Astrocyte (in vitro differentiated cells and primary cell): ENCODE results near the gene FAM111B. TPM values are rescaled to one million over a fixed set of nuclear protein-coding genes. Genes with fewer than 3 reads are reported as not detected.

ENCODE experiments used
- DNase-seq: peaks from one replicate; pipeline ENCODE4 v3.0.0-alpha.2; 2010; ENCODE audit warnings: low read depth
- FAIRE-seq: peaks from 2 replicates; lab custom pipeline; 2011; peaks lifted over from hg19 to GRCh38; lab: Jason Lieb, UNC
- H2AFZ ChIP-seq: 2 replicates; pipeline ENCODE4 v1.6.0; 2012; ENCODE audit warnings: low read depth, low read length, inconsistent platforms
- H3K27ac ChIP-seq: 2 replicates; pipeline ENCODE4 v1.5.1; 2011; ENCODE audit warnings: low read depth, low read length, inconsistent platforms
- H3K27me3 ChIP-seq: 2 replicates; pipeline ENCODE4 v1.6.0; 2011; ENCODE audit warnings: low read length, inconsistent platforms; ENCODE audit not compliant: insufficient read depth
- H3K36me3 ChIP-seq: 2 replicates; pipeline ENCODE4 v1.5.1; 2011; ENCODE audit warnings: low read length, inconsistent platforms; ENCODE audit not compliant: insufficient read depth
- H3K4me1 ChIP-seq: 2 replicates; pipeline ENCODE4 v1.5.1; 2011; ENCODE audit warnings: low read length, inconsistent platforms; ENCODE audit not compliant: insufficient read depth
- H3K4me2 ChIP-seq: 2 replicates; pipeline ENCODE4 v1.6.0; 2012; ENCODE audit warnings: low read length, inconsistent platforms
- H3K4me3 ChIP-seq: 2 replicates; pipeline ENCODE4 v1.5.1; 2011; ENCODE audit warnings: low read depth, mild to moderate bottlenecking, low read length, inconsistent platforms; ENCODE audit not compliant: insufficient read depth
- H3K79me2 ChIP-seq: 2 replicates; pipeline ENCODE4 v1.6.0; 2012; ENCODE audit warnings: mild to moderate bottlenecking, low read length, inconsistent platforms; ENCODE audit not compliant: insufficient read depth
- H3K9ac ChIP-seq: 2 replicates; pipeline ENCODE4 v1.6.0; 2012; ENCODE audit warnings: mild to moderate bottlenecking, low read length, inconsistent platforms
- H3K9me3 ChIP-seq: 2 replicates; pipeline ENCODE4 v1.5.1; 2012; ENCODE audit warnings: low read depth, mild to moderate bottlenecking, low read length, inconsistent platforms; ENCODE audit not compliant: insufficient read depth
- H4K20me1 ChIP-seq: 2 replicates; pipeline ENCODE4 v1.6.0; 2012; ENCODE audit warnings: low read length, inconsistent platforms; ENCODE audit not compliant: insufficient read depth
- H3K27ac Mint-ChIP-seq: one replicate; pipeline ENCODE4 v1.8.0; 2021; ENCODE audit warnings: mild to moderate bottlenecking, mixed read lengths; ENCODE audit not compliant: unreplicated experiment
- H3K27me3 Mint-ChIP-seq: one replicate; pipeline ENCODE4 v1.8.0; 2021; ENCODE audit warnings: low read depth, mixed read lengths; ENCODE audit not compliant: unreplicated experiment
- H3K36me3 Mint-ChIP-seq: one replicate; pipeline ENCODE4 v1.8.0; 2021; ENCODE audit warnings: low read depth, mixed read lengths; ENCODE audit not compliant: unreplicated experiment
- H3K4me1 Mint-ChIP-seq: one replicate; pipeline ENCODE4 v1.8.0; 2021; ENCODE audit warnings: low read depth, mixed read lengths; ENCODE audit not compliant: unreplicated experiment
- H3K4me3 Mint-ChIP-seq: one replicate; pipeline ENCODE4 v1.8.0; 2021; ENCODE audit warnings: mild to moderate bottlenecking, moderate library complexity, mixed read lengths; ENCODE audit not compliant: unreplicated experiment
- H3K9me3 Mint-ChIP-seq: one replicate; pipeline ENCODE4 v1.8.0; 2021; ENCODE audit warnings: mild to moderate bottlenecking, mixed read lengths; ENCODE audit not compliant: unreplicated experiment
- EZH2 ChIP-seq: IDR thresholded peaks from 2 replicates; pipeline ENCODE4 v1.6.1; 2012; ENCODE audit warnings: mild to moderate bottlenecking, low read length, inconsistent platforms; ENCODE audit not compliant: insufficient read depth
- total RNA-seq: library from RNA; stranded (reverse); gene quantifications from 2 replicates; pipeline ENCODE4 v1.2.1, GENCODE V29; 2021
- TF ChIP-seq, protein P1 (sequence below): IDR thresholded peaks from 2 replicates; pipeline ENCODE4 v1.5.1; 2011; ENCODE audit warnings: low read depth, mild to moderate bottlenecking, inconsistent platforms, low read length, moderate library complexity; ENCODE audit not compliant: insufficient read depth

The FAM111B gene
- total RNA-seq, 1 donor from 2014 or later, result 0.95 TPM

DNA sequence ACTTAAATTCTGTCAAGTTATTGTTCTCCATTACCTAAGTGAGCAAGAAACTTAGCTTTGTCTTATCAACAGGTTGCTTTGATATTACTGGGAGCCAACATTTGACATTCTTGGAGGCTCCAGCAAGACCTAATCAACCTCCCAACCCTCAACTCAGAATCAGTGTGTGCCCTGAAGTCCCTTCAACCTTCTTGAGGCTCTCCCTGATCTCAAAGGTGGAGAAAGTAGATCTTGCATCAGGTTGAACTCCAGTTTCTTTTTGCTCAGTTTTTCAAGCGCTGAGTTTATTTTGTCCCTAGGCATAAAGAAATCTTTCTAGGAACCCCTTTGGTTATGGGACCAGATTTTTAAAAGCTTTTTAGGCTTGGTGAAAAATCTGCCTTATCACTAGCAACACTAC lies 37.1 kb downstream of the FAM111B start:
- no peaks in the 10 kb centered on the region for H4K20me1 ChIP-seq
- H3K27me3 ChIP-seq, result no peaks in the 10 kb centered on the region
- H3K4me1 ChIP-seq, result peaks cover 15% of the 10 kb centered on the region
- H3K27me3 Mint-ChIP-seq, result peaks cover 4% of the 10 kb centered on the region
- peaks cover 5% of the 10 kb centered on the region for H3K36me3 Mint-ChIP-seq
- H2AFZ ChIP-seq, result peak overlapping the region; percentile 64
- peak overlapping the region; percentile 69 for H3K9ac ChIP-seq
- H3K27ac Mint-ChIP-seq, result no peak overlapping the region
- H3K27ac ChIP-seq, result peak overlapping the region; percentile 15
- H3K79me2 ChIP-seq, result peaks cover 3% of the 10 kb centered on the region
- H3K9me3 ChIP-seq, result no peaks in the 10 kb centered on the region
- H3K36me3 ChIP-seq, result no peaks in the 10 kb centered on the region
- TF ChIP-seq, protein P1, sequence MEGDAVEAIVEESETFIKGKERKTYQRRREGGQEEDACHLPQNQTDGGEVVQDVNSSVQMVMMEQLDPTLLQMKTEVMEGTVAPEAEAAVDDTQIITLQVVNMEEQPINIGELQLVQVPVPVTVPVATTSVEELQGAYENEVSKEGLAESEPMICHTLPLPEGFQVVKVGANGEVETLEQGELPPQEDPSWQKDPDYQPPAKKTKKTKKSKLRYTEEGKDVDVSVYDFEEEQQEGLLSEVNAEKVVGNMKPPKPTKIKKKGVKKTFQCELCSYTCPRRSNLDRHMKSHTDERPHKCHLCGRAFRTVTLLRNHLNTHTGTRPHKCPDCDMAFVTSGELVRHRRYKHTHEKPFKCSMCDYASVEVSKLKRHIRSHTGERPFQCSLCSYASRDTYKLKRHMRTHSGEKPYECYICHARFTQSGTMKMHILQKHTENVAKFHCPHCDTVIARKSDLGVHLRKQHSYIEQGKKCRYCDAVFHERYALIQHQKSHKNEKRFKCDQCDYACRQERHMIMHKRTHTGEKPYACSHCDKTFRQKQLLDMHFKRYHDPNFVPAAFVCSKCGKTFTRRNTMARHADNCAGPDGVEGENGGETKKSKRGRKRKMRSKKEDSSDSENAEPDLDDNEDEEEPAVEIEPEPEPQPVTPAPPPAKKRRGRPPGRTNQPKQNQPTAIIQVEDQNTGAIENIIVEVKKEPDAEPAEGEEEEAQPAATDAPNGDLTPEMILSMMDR, result no peak
- no peak for TF ChIP-seq EZH2
- H3K9me3 Mint-ChIP-seq, result no peaks in the 10 kb centered on the region
- H3K4me3 Mint-ChIP-seq, result peak overlapping the region; percentile 97
- peak overlapping the region; percentile 87 for H3K4me3 ChIP-seq
- no peak for DNase-seq
- FAIRE-seq, result no peak
- peaks cover 9% of the 10 kb centered on the region for H3K4me1 Mint-ChIP-seq
- peak overlapping the region; percentile 95 for H3K4me2 ChIP-seq

DNA sequence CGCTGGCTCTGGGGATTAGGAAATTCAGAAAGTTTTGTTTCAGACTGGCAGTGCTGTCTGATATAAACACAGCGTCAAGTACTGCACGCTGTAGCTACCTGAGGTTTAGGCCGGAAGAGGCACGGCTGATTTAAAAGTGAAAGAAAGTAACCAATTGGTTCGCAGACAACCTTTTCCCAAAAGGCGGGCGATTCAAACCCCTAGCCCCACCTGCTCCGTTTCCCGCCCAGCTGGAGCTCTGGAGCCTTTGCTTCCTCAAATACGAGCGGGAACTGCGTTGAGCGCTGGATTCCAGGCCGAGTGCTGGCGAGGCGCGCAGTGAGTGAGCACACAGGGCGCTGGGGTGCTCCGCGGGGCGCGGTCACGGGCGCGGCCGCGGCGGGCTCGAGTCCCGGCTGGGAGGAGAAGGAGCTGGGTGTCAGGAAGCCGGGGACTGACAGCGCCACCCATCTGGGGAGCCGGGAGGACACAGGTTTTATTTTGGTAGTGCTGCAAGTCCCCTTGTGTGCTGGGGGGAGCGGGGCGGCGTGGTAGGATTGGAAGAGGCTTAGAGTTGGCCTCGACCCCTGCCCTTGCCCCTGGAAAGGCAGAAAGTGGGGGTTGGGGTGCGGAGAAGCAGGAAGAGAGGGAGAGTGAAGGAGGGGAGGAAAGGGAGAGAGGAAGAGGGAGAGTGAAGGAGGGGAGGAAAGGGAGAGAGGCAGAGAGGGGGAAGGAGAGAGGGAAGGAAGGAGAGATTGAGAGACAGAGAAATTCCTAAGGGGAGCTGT lies 37.7 kb downstream of the FAM111B start:
- peaks cover 4% of the 10 kb centered on the region for H3K27me3 Mint-ChIP-seq
- DNase-seq (peak; percentile 68), FAIRE-seq (peak; percentile 23)
- H3K9me3 Mint-ChIP-seq, result no peaks in the 10 kb centered on the region
- Histone ChIP-seq H3K9ac (peak overlapping the region; percentile 69), H3K79me2 (peaks cover 3% of the 10 kb centered on the region), H3K4me1 (peaks cover 15% of the 10 kb centered on the region), H2AFZ (peak overlapping the region; percentile 64), H3K27ac (peak overlapping the region; percentile 28), H3K9me3 (no peaks in the 10 kb centered on the region), H3K27me3 (no peaks in the 10 kb centered on the region), H4K20me1 (no peaks in the 10 kb centered on the region), H3K4me2 (peak overlapping the region; percentile 95), H3K36me3 (no peaks in the 10 kb centered on the region), H3K4me3 (peak overlapping the region; percentile 87)
- peak overlapping the region; percentile 24 for H3K27ac Mint-ChIP-seq
- H3K4me3 Mint-ChIP-seq, result peak overlapping the region; percentile 97
- peaks cover 9% of the 10 kb centered on the region for H3K4me1 Mint-ChIP-seq
- TF ChIP-seq EZH2, result no peak
- TF ChIP-seq, protein P1, result no peak
- peaks cover 5% of the 10 kb centered on the region for H3K36me3 Mint-ChIP-seq

DNA sequence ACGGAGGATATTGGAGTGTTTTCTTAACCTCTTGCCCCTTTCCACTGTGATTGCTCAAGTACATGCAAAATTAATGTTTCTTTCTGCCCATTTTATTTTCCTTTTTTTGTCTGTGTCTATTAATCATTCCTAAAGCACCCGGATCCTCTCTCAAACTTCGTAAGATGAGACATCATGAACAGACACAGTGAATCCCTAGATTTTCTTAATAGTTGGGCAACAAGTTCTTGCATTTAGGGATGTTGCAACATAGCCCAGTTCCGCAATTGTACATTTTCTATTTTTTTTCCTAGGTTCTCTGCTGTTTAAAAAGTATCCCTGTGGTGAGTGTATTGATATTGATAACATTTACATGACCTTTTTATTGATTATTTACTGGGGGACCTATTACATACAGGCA lies 38.5 kb downstream of the FAM111B start:
- no peak overlapping the region for H3K27ac Mint-ChIP-seq
- FAIRE-seq (no peak), DNase-seq (no peak)

More for the DNA sequence above, 38.5 kb downstream of the FAM111B start:
- TF ChIP-seq, protein P1, result no peak
- no peak for TF ChIP-seq EZH2
- Histone ChIP-seq H3K4me3 (peak overlapping the region; percentile 87), H3K27me3 (no peaks in the 10 kb centered on the region), H3K27ac (no peak overlapping the region), H3K36me3 (no peaks in the 10 kb centered on the region), H3K79me2 (peaks cover 3% of the 10 kb centered on the region), H2AFZ (no peak overlapping the region), H3K4me1 (peaks cover 15% of the 10 kb centered on the region), H3K9ac (peak overlapping the region; percentile 69), H4K20me1 (no peaks in the 10 kb centered on the region), H3K9me3 (no peaks in the 10 kb centered on the region), H3K4me2 (peak overlapping the region; percentile 95)
- H3K4me3 Mint-ChIP-seq, result no peak overlapping the region
- H3K9me3 Mint-ChIP-seq, result no peaks in the 10 kb centered on the region
- peaks cover 5% of the 10 kb centered on the region for H3K36me3 Mint-ChIP-seq
- H3K27me3 Mint-ChIP-seq, result peaks cover 4% of the 10 kb centered on the region
- H3K4me1 Mint-ChIP-seq, result peaks cover 9% of the 10 kb centered on the region
